ENCODE data around the gene OPRM1. TPM values are rescaled to one million over a fixed set of nuclear protein-coding genes. Genes with fewer than 3 reads are reported as not detected.

Gene OPRM1
- total RNA-seq, 3 donors from 2014 or later: not detected

DNA sequence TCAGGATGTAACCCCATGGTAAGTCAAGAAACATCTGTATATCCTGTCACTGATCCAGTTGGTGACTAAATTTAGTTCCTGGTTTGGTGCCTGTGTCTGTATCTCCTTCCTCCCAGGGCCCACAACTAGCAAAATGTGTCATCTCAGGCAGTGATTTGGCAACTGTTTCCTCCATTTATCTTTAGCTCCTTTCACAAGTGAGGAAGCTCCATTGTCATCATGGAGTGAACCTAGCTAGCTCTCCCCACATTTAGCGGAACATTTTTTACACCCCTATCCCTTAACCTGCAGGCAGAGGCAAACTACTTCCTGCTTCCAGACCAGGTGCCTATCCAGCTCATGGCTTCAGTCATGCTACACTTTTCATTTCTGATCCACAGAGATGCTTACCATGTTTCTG lies 218.0 kb downstream of the OPRM1 start:
- no peaks in the 10 kb centered on the region for H3K27me3 ChIP-seq
- no peaks in the 10 kb centered on the region for H3K36me3 ChIP-seq
- no peak for TF ChIP-seq POLR2A (IDR thresholded peaks at IDR 0.05)
- TF ChIP-seq POLR2AphosphoS5 (IDR thresholded peaks at IDR 0.05): no peak
- TF ChIP-seq CTCF (IDR thresholded peaks at IDR 0.05): no peak
- peaks cover 0 to 9% of the 10 kb centered on the region in 2 donors for H3K9me3 ChIP-seq
- no peak overlapping the region for H3K27ac ChIP-seq
- no peaks in the 10 kb centered on the region for H3K4me1 ChIP-seq
- intact Hi-C loops (cut with DNase I; ENCODE audit: low total_unique reads): no loop called here
- H3K4me3 ChIP-seq: no peak overlapping the region
- no peak for DNase-seq (ENCODE audit: low spot score in 2 of 2)

DNA sequence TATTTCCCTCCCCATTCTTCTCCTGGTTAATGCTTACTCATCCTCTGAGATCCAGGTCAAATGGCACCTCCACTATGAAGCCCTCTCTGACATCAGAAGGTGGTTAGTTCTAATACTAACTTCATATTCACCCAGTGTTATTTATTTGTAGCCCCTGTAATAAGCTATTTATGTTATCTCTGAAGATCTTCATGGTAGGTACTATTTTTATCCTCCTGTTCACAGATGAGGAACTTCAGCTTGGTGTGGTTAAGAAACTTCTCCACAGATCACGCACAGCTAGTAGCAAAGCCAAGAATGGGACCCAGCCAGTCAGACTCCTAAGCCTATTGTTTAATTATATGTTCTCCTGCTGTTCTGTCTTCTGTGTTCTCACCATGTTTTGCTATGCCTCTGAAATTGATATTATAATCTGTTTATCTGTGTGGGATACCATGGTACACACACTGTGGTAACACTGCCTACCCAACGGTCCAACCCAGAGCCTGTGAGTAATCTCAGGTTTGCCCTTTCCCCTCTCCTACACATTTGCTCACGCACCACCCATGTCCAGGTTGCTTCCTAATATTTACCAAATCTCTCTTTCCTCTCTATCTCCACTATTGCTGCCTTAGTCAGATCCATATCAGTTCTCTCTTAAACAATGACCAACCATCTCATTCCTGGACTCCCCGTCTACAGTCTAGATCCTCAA lies 219.2 kb downstream of the OPRM1 start:
- H3K4me1 ChIP-seq: no peaks in the 10 kb centered on the region
- H3K27ac ChIP-seq: no peak overlapping the region
- no peaks in the 10 kb centered on the region for H3K36me3 ChIP-seq
- intact Hi-C loops (cut with DNase I; ENCODE audit: low total_unique reads): no loop called here
- H3K4me3 ChIP-seq: no peak overlapping the region
- TF ChIP-seq POLR2A (IDR thresholded peaks at IDR 0.05) (no peak), POLR2AphosphoS5 (IDR thresholded peaks at IDR 0.05) (no peak), CTCF (IDR thresholded peaks at IDR 0.05) (no peak)
- H3K27me3 ChIP-seq: no peaks in the 10 kb centered on the region
- no peak for DNase-seq (ENCODE audit: low spot score in 2 of 2)
- peaks cover 0 to 9% of the 10 kb centered on the region in 2 donors for H3K9me3 ChIP-seq

DNA sequence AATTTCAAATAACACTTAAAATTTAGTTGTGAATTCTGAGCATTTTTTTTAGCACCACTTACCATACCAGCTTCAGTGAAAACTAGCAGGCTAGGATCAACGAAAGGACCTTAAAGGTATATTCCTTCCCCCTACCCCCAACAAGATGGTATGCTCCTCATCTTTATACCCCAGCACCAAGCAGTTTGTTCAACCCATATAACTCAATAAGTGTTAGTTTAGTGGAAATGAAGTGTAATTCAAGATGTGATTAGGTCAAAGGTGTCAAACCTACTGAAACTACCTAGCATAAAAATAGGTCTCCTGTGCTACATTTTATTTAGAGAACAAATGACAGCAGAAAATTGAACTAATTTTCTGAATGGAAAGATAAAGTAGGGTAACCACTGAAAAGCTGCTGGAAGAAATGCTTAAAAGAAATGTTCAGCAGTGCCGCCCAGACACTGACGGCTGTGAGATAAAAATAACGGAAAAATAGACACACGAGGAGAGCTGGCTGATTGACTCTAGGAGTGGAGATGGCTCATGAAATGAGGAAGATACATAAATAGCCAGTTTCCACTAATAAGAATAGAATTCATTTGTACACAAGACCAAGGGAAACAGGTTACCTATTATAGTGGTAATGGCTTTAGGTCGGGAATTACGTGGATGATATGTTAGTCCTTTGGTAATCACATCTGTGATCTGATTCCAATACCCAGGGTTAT lies 222.8 kb downstream of the OPRM1 start:
- Histone ChIP-seq H3K4me1 (no peaks in the 10 kb centered on the region), H3K36me3 (no peaks in the 10 kb centered on the region), H3K9me3 (no peaks in the 10 kb centered on the region), H3K4me3 (no peak overlapping the region), H3K27me3 (no peaks in the 10 kb centered on the region), H3K27ac (no peak overlapping the region)
- DNase-seq (ENCODE audit: low spot score in 2 of 2): no peak
- TF ChIP-seq POLR2A (IDR thresholded peaks at IDR 0.05) (no peak), CTCF (IDR thresholded peaks at IDR 0.05) (no peak), POLR2AphosphoS5 (IDR thresholded peaks at IDR 0.05) (no peak)
- intact Hi-C loops (cut with DNase I; ENCODE audit: low total_unique reads): no loop called here

DNA sequence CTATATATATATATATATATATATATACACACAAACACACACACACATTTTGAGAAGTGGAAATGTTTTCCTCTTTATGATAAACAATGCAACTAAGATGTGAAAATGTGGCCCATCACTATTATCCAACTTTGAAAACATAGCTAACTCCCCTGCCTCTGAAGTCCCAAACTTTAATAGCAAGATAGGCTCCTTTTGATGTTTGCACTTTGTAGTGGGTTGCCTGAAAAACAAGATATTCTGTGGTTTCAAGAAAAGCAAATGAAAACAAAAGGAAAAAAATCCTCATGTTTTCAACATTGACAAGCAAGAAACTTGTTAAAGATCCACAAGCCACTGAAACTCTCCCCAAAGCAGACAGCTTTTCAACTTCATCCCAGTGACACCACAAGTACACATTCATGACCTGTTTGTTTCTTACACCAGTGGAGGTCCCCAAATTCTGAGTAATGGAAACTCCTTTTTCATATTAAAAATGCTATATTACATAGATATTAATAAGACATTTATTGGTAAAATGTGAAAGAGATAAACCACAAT lies 227.6 kb downstream of the OPRM1 start:
- Histone ChIP-seq H3K27ac (no peak overlapping the region), H3K4me1 (no peaks in the 10 kb centered on the region), H3K4me3 (no peak overlapping the region), H3K36me3 (no peaks in the 10 kb centered on the region), H3K27me3 (no peaks in the 10 kb centered on the region), H3K9me3 (no peaks in the 10 kb centered on the region)
- intact Hi-C loops (cut with DNase I; ENCODE audit: low total_unique reads): no loop called here
- no peak for DNase-seq (ENCODE audit: low spot score in 2 of 2)
- TF ChIP-seq POLR2AphosphoS5 (IDR thresholded peaks at IDR 0.05) (no peak), POLR2A (IDR thresholded peaks at IDR 0.05) (no peak), CTCF (IDR thresholded peaks at IDR 0.05) (no peak)

GRCh38 chr6:154267508-154268106 lies 228.6 kb downstream of the OPRM1 start:
- Histone ChIP-seq H3K27ac (no peak overlapping the region), H3K4me3 (no peak overlapping the region), H3K27me3 (no peaks in the 10 kb centered on the region), H3K9me3 (no peaks in the 10 kb centered on the region), H3K4me1 (no peaks in the 10 kb centered on the region), H3K36me3 (no peaks in the 10 kb centered on the region)
- TF ChIP-seq POLR2AphosphoS5 (IDR thresholded peaks at IDR 0.05): no peak
- TF ChIP-seq POLR2A (IDR thresholded peaks at IDR 0.05): no peak
- no peak for TF ChIP-seq CTCF (IDR thresholded peaks at IDR 0.05)
- no peak for DNase-seq (ENCODE audit: low spot score in 2 of 2)
- intact Hi-C loops (cut with DNase I; ENCODE audit: low total_unique reads): no loop called here

All from breast epithelium (tissue), 4 donors.